ENCODE measurements around the gene METTL5.
A peak's percentile ranks its signal among the peaks of the same experiment; 100 is the strongest.

The METTL5 gene

GRCh38 chr2:169815849-169816248 lies 8.9 kb downstream of the METTL5 start:
- TF ChIP-seq CTCF (IDR thresholded peaks at IDR 0.05) = no peak
- H3K27ac ChIP-seq = no peak overlapping the region
- H3K4me3 ChIP-seq (ENCODE audit: low read depth in 1 of 2, low read length in 1 of 2) = no peak overlapping the region
- no peaks in the 10 kb centered on the region for H3K27me3 ChIP-seq
- no peaks in the 10 kb centered on the region for H3K9me3 ChIP-seq
- peaks cover 60% of the 10 kb centered on the region for H3K36me3 ChIP-seq
- no peaks in the 10 kb centered on the region for H3K4me1 ChIP-seq (ENCODE audit: control insufficient read depth in 1 of 2, insufficient read depth in 1 of 2, low read depth in 1 of 2, low read length in 1 of 2)

GRCh38 chr2:169808221-169808620 lies 16.5 kb downstream of the METTL5 start:
- no peaks in the 10 kb centered on the region for H3K9me3 ChIP-seq
- no peak overlapping the region for H3K27ac ChIP-seq
- peaks cover 73% of the 10 kb centered on the region for H3K36me3 ChIP-seq
- H3K4me1 ChIP-seq (ENCODE audit: control insufficient read depth in 1 of 2, insufficient read depth in 1 of 2, low read depth in 1 of 2, low read length in 1 of 2) = no peaks in the 10 kb centered on the region
- H3K27me3 ChIP-seq = no peaks in the 10 kb centered on the region
- H3K4me3 ChIP-seq (ENCODE audit: low read depth in 1 of 2, low read length in 1 of 2) = no peak overlapping the region
- no peak for TF ChIP-seq CTCF (IDR thresholded peaks at IDR 0.05)

- Histone ChIP-seq H3K27me3 (no peaks in the 10 kb centered on the region), H3K9me3 (no peaks in the 10 kb centered on the region), H3K4me1 (ENCODE audit: control insufficient read depth in 1 of 2, insufficient read depth in 1 of 2, low read depth in 1 of 2, low read length in 1 of 2) (no peaks in the 10 kb centered on the region), H3K36me3 (peaks cover 67% of the 10 kb centered on the region), H3K4me3 (ENCODE audit: low read depth in 1 of 2, low read length in 1 of 2) (no peak overlapping the region), H3K27ac (no peak overlapping the region)
- TF ChIP-seq CTCF (IDR thresholded peaks at IDR 0.05) = no peak
These were observed 18.1 kb downstream of the METTL5 start for GRCh38 chr2:169806586-169806985.

- Histone ChIP-seq H3K27me3 (no peaks in the 10 kb centered on the region), H3K36me3 (peaks cover 39% of the 10 kb centered on the region), H3K9me3 (no peaks in the 10 kb centered on the region), H3K4me3 (ENCODE audit: low read depth in 1 of 2, low read length in 1 of 2) (no peak overlapping the region), H3K4me1 (ENCODE audit: control insufficient read depth in 1 of 2, insufficient read depth in 1 of 2, low read depth in 1 of 2, low read length in 1 of 2) (peaks cover 9 to 10% of the 10 kb centered on the region in 2 experiments), H3K27ac (no peak overlapping the region)
- no peak for TF ChIP-seq CTCF (IDR thresholded peaks at IDR 0.05)
These were observed 21.2 kb downstream of the METTL5 start for GRCh38 chr2:169803480-169803879.

GRCh38 chr2:169798718-169799592 lies 25.8 kb downstream of the METTL5 start, which contains the start of gene SSB:
Gene SSB, plus strand, starts transcription at chr2:169798871. Its CDS starts 2,090 bp downstream, at chr2:169800961.
- Histone ChIP-seq H3K36me3 (peaks cover 7% of the 10 kb centered on the region), H3K4me1 (ENCODE audit: control insufficient read depth in 1 of 2, insufficient read depth in 1 of 2, low read depth in 1 of 2, low read length in 1 of 2) (peaks cover 9 to 11% of the 10 kb centered on the region in 2 experiments), H3K9me3 (no peaks in the 10 kb centered on the region), H3K4me3 (ENCODE audit: low read depth in 1 of 2, low read length in 1 of 2) (peak within 1 kb of the TSS; percentile 59 to 70), H3K27me3 (no peaks in the 10 kb centered on the region), H3K27ac (peak within 1 kb of the TSS; percentile 85)
- no peak for TF ChIP-seq CTCF (IDR thresholded peaks at IDR 0.05)

Data from neutrophil (primary cell).